Myocyte (in vitro differentiated cells): Measurements from ENCODE around the gene TMEM179. TPM values are rescaled to one million over a fixed set of nuclear protein-coding genes. Genes with fewer than 3 reads are reported as not detected.
A peak's percentile ranks its signal among the peaks of the same experiment; 100 is the strongest.
"Not testable (repeated sequence)": the region's sequence is repeated elsewhere in the genome, so short reads cannot be mapped to it uniquely, and the experiment has no call there.

ENCODE experiments used
- DNase-seq: peaks from one replicate; pipeline ENCODE4 v3.0.0-alpha.2; 2012; ENCODE audit warnings: low read depth
- total RNA-seq: library from RNA; depleted of rRNA; stranded (reverse); fragments of >200 nt; gene quantifications from 2 replicates; pipeline ENCODE4 v1.2.3, GENCODE V29; 2014

TMEM179 gene
- total RNA-seq, 1 donor from 2014 or later: not detected

GRCh38 chr14:104638190-104638589 is 33.6 kb upstream of the TMEM179 start:
- DNase-seq: no peak

GRCh38 chr14:104637546-104638003 is 33.0 kb upstream of the TMEM179 start:
- no peak for DNase-seq

- not testable (repeated sequence) for DNase-seq
Observed at GRCh38 chr14:104636846-104637545, 32.4 kb upstream of the TMEM179 start.

GRCh38 chr14:104636131-104636530 is 31.6 kb upstream of the TMEM179 start:
- no peak for DNase-seq

GRCh38 chr14:104635717-104636116 is 31.1 kb upstream of the TMEM179 start:
- no peak for DNase-seq

- DNase-seq: no peak
Observed at GRCh38 chr14:104634886-104635570, 30.5 kb upstream of the TMEM179 start.

- DNase-seq: no peak
Observed at GRCh38 chr14:104634138-104634760, 29.7 kb upstream of the TMEM179 start.

- no peak for DNase-seq
Observed at GRCh38 chr14:104633276-104634137, 28.9 kb upstream of the TMEM179 start.

GRCh38 chr14:104632781-104633180 is 28.2 kb upstream of the TMEM179 start:
- DNase-seq: no peak

GRCh38 chr14:104624939-104625338 is 20.4 kb upstream of the TMEM179 start:
- no peak for DNase-seq

GRCh38 chr14:104614126-104614812 is 9.7 kb upstream of the TMEM179 start:
- no peak for DNase-seq

- no peak for DNase-seq
Observed at GRCh38 chr14:104611881-104612280, 7.3 kb upstream of the TMEM179 start.

- DNase-seq: no peak
Observed at GRCh38 chr14:104610749-104611310, 6.3 kb upstream of the TMEM179 start.

- DNase-seq: no peak
Observed at GRCh38 chr14:104609666-104610065, 5.1 kb upstream of the TMEM179 start.

- no peak for DNase-seq
Observed at GRCh38 chr14:104603711-104604401, 716 bp downstream of the TMEM179 start.

- DNase-seq: no peak
Observed at GRCh38 chr14:104602933-104603325, 1.6 kb downstream of the TMEM179 start.

GRCh38 chr14:104602315-104602932 is 2.1 kb downstream of the TMEM179 start:
- DNase-seq: no peak

- peak; percentile 18 for DNase-seq
Observed at GRCh38 chr14:104601786-104602185, 2.8 kb downstream of the TMEM179 start.

GRCh38 chr14:104600805-104601204 is 3.8 kb downstream of the TMEM179 start:
- DNase-seq: no peak
